ENCODE measurements around the gene CXCL8.

DNA sequence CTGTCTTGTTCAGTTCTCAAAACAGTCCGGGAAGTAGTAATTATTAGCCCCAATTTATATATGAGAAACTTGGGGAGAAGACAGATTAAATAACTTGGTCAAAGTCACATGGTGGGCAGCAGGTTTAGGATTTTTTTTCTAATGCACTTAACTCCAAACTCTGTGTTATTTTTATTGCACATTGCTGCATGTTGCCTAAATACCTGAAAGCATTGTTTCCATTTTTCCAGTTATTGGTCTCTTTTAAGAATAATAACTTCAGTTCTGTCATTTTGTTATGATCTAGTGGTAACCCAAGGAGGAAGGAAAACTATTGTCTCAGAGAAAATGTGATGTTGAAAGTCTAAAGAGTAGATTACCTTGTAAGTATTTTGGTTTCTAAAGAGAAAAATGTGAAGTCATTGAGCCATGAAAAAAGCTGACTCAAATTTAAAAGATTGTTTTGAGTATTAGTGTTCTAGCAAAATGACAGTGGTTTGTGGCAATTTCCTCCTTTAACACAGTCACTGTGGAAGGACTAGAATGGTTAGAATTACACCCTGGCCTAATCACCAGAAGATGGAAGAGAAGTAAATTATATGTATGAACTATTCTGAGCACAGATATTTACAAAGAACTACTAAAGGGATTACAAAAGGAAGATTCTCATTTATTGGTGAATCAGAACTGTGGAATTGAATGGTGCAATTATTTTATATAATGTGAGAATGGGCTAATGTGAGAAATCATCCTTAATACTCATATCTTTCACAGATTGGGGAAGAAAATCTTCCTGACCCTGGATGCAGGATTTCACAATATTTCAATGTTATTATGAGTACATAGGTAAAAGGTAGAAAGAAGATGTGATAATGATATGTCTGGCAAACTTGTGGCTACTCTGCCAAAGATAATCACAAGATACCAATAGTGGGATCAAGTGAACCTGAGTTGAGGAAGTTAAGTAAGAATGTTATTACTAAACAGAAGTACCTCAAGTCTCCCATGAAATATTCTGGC, 21.7 kb upstream of the CXCL8 start:
- TF ChIP-seq POLR2A (IDR thresholded peaks at IDR 0.05; ENCODE audit: low read depth, low read length) (no peak), SPI1 (IDR thresholded peaks at IDR 0.05; ENCODE audit: low read depth, low read length) (no peak), POLR2AphosphoS5 (IDR thresholded peaks at IDR 0.05; ENCODE audit: low read depth, low read length) (no peak)
